Nephron (organoid): ENCODE results near the gene POM121L2.

ENCODE experiments used
- H3K27ac Mint-ChIP-seq, 3 experiments: 2 replicates each; pipeline ENCODE4 v1.8.0; 2020; ENCODE audit warnings: mixed read lengths in 3 of 3, mild to moderate bottlenecking in 2 of 3, moderate library complexity in 1 of 3
- H3K27me3 Mint-ChIP-seq: 2 replicates; pipeline ENCODE4 v1.8.0; 2021; ENCODE audit warnings: low read depth, mild to moderate bottlenecking, moderate library complexity, mixed read lengths
- H3K36me3 Mint-ChIP-seq: 2 replicates; pipeline ENCODE4 v1.8.0; 2020; ENCODE audit warnings: low read depth, mixed read lengths
- H3K4me1 Mint-ChIP-seq: 2 replicates; pipeline ENCODE4 v1.8.0; 2020; ENCODE audit warnings: mixed read lengths
- H3K4me3 Mint-ChIP-seq, 3 experiments: 2 replicates each; pipeline ENCODE4 v1.8.0; 2020; ENCODE audit warnings: mild to moderate bottlenecking in 3 of 3, mixed read lengths in 3 of 3, moderate library complexity in 2 of 3
- H3K9me3 Mint-ChIP-seq: 2 replicates; pipeline ENCODE4 v1.8.0; 2020; ENCODE audit warnings: mixed read lengths
- CTCF ChIP-seq, 3 experiments: fragments of 200-600 bp; sonication (generic); IDR thresholded peaks; one replicate each; pipeline ENCODE4 v1.5.0; 2021; ENCODE audit warnings: antibody characterized with exemption in 3 of 3; ENCODE audit not compliant: unreplicated experiment in 3 of 3

POM121L2 gene

GRCh38 chr6:27332692-27333641, 20.9 kb upstream of the POM121L2 start:
- Mint-ChIP-seq H3K36me3 (no peaks in the 10 kb centered on the region), H3K4me3 (peak overlapping the region; percentile 79 to 89 (median 88)), H3K9me3 (no peaks in the 10 kb centered on the region)

GRCh38 chr6:27327023-27327738, 15.1 kb upstream of the POM121L2 start:
- Mint-ChIP-seq H3K4me3 (no peak overlapping the region), H3K36me3 (no peaks in the 10 kb centered on the region), H3K4me1 (no peaks in the 10 kb centered on the region), H3K27me3 (peaks cover 15% of the 10 kb centered on the region), H3K9me3 (no peaks in the 10 kb centered on the region), H3K27ac (no peak overlapping the region)
- TF ChIP-seq CTCF (IDR thresholded peaks at IDR 0.05; ENCODE audit: unreplicated experiment in 3 of 3), result no peak

More at GRCh38 chr6:27332692-27333641, 20.9 kb upstream of the POM121L2 start:
- TF ChIP-seq CTCF (IDR thresholded peaks at IDR 0.05; ENCODE audit: unreplicated experiment in 3 of 3), result no peak
- Mint-ChIP-seq H3K27ac (peak overlapping the region in 2 of 3 experiments; percentile 0), H3K4me1 (peaks cover 4% of the 10 kb centered on the region), H3K27me3 (peaks cover 14% of the 10 kb centered on the region)

DNA sequence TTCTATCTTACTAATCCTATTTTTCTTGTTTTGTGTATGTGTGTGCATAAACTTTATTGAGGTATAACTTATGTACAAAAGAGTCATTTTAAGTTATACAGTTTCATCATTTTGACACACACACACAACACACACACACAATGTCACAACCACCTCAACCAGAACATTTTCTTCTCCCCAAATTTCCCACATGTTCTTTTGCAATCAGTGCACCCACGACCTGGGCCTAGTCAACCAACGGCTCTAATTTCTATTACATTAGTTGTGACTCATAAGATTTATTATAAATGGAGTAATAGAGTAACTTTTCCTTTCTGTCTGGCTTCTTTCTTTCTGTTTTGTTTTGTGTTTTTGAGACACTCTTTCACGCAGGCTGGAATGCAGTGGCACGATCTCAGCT, 9.8 kb upstream of the POM121L2 start:
- H3K36me3 Mint-ChIP-seq, result no peaks in the 10 kb centered on the region
- no peaks in the 10 kb centered on the region for H3K4me1 Mint-ChIP-seq
- peaks cover 21% of the 10 kb centered on the region for H3K27me3 Mint-ChIP-seq
- TF ChIP-seq CTCF (IDR thresholded peaks at IDR 0.05; ENCODE audit: unreplicated experiment in 3 of 3), result no peak
- H3K4me3 Mint-ChIP-seq, result no peak overlapping the region
- H3K27ac Mint-ChIP-seq, result no peak overlapping the region
- no peaks in the 10 kb centered on the region for H3K9me3 Mint-ChIP-seq

DNA sequence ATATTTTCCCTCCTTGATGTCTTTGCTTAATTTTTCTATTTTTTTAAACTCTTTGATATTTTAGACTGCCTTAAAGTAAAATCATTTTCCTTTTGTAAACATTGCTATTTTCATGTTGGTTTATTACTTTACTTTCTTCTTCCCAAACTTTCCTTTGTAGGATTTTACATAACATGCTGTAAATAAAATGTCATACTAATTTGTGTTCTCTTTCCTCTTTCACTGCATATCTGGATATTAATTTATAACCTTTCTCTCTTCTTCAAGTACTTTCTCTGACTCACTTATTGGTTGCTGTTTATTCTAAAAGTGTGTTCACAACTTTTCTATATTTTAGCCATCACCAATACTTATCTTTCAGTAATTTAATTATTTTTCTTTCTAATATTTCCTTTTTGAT, 9.3 kb upstream of the POM121L2 start:
- no peak for TF ChIP-seq CTCF (IDR thresholded peaks at IDR 0.05; ENCODE audit: unreplicated experiment in 3 of 3)
- Mint-ChIP-seq H3K27me3 (peaks cover 18% of the 10 kb centered on the region), H3K4me1 (no peaks in the 10 kb centered on the region), H3K4me3 (no peak overlapping the region), H3K36me3 (no peaks in the 10 kb centered on the region), H3K27ac (no peak overlapping the region), H3K9me3 (no peaks in the 10 kb centered on the region)

DNA sequence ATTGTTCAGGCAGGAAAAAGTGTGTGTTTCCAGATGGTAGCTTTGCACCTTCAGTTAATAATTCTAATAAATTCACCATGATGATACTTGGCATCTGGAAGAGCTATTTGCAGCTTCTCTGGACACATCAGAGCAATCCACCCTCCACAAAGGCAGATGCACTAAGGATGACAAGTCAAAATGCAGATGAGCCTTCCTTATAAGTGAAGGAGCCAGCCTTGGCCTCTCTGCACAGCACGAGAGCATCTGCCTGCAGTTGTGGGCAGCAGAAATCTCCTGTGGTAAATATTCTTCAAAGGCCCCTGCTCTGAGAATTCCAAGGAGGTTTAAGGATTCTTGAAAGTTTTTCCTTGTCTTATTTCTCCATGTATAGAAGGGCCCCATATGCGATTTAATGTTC, 6.9 kb upstream of the POM121L2 start:
- no peaks in the 10 kb centered on the region for H3K36me3 Mint-ChIP-seq
- H3K27ac Mint-ChIP-seq, result no peak overlapping the region
- TF ChIP-seq CTCF (IDR thresholded peaks at IDR 0.05; ENCODE audit: unreplicated experiment in 3 of 3), result no peak
- no peaks in the 10 kb centered on the region for H3K4me1 Mint-ChIP-seq
- H3K27me3 Mint-ChIP-seq, result peaks cover 20% of the 10 kb centered on the region
- no peaks in the 10 kb centered on the region for H3K9me3 Mint-ChIP-seq
- no peak overlapping the region for H3K4me3 Mint-ChIP-seq
